Aorta (tissue), 5 donors: ENCODE data around the gene DSCAML1. TPM values are rescaled to one million over a fixed set of nuclear protein-coding genes. Genes with fewer than 3 reads are reported as not detected.

Experiments used
- ATAC-seq: fragments of 200-7000 bp; cut with Tn5 transposase; one replicate; pipeline ENCODE4 v1.9.1; 2022; ENCODE audit warnings: moderate library complexity; ENCODE audit not compliant: low FRiP score
- DNase-seq, 2 donors: peaks; one replicate each; pipeline ENCODE4 v3.0.0-alpha.2; 2020
- H3K27ac ChIP-seq, 2 donors: one replicate each; pipeline ENCODE4 v1.5.1; 2013; ENCODE audit warnings: low read length in 2 of 2, mild to moderate bottlenecking in 2 of 2, moderate library complexity in 2 of 2, control low read depth in 1 of 2, inconsistent platforms in 1 of 2, low read depth in 1 of 2
- H3K27me3 ChIP-seq, 2 donors: one replicate each; pipeline ENCODE4 v1.6.1; 2013; ENCODE audit warnings: control low read depth in 1 of 2, low read length in 1 of 2, mild to moderate bottlenecking in 1 of 2, moderate library complexity in 1 of 2; ENCODE audit not compliant: insufficient read depth in 2 of 2, control insufficient read depth in 1 of 2
- H3K36me3 ChIP-seq, 2 donors: one replicate each; pipeline ENCODE4 v1.6.1; 2013; ENCODE audit warnings: control low read depth in 1 of 2, low read length in 1 of 2, mild to moderate bottlenecking in 1 of 2; ENCODE audit not compliant: insufficient read depth in 2 of 2, control insufficient read depth in 1 of 2
- H3K4me1 ChIP-seq, 2 donors: one replicate each; pipeline ENCODE4 v1.6.1; 2013; ENCODE audit warnings: low read length in 2 of 2, control low read depth in 1 of 2, mild to moderate bottlenecking in 1 of 2, moderate library complexity in 1 of 2; ENCODE audit not compliant: insufficient read depth in 2 of 2, control insufficient read depth in 1 of 2
- H3K4me3 ChIP-seq, 2 donors: one replicate each; pipeline ENCODE4 v1.5.1; 2013; ENCODE audit warnings: low read length in 2 of 2, control low read depth in 1 of 2, mild to moderate bottlenecking in 1 of 2
- H3K9me3 ChIP-seq: one replicate; pipeline ENCODE4 v1.6.1; 2013; ENCODE audit warnings: mild to moderate bottlenecking, low read length; ENCODE audit not compliant: control insufficient read depth
- WGBS, 2 donors: extraction: QIAGEN DNeasy Blood & Tissue Kit; methylation state at CpG; one replicate each; pipeline ENCODE4 v1.1.7; 2013; 5-methylcytosine and 5-hydroxymethylcytosine counted together
- intact Hi-C, 2 donors: fragments of 100-400 bp; cut with DNase I; formaldehyde crosslinking; loops; one replicate each; pipeline versions ENCODE4 v1.14.2 to v1.15.0; 2022
- polyA plus RNA-seq, 2 donors: library from polyadenylated mRNA; stranded (reverse); fragments of 200-250 nt; gene quantifications; one replicate each; pipeline ENCODE4 v1.2.3, GENCODE V29; 2013
- total RNA-seq, 2 donors: library from RNA; stranded (reverse); fragmentation: NEBNext Ultra II Directional; extraction: Animal tissue kit (Norgen Biotek cat#: 25700); gene quantifications; one replicate each; pipeline ENCODE4 v1.2.1, GENCODE V29; 2021
- donor health status: healthy with polysubstance abuse.
- donor health status: Bipolar disorder and iron deficiency.
- donor health status: DM: no; HTN: no; CAD: no.
- donor health status: DM: no; HTN: no; CAD: no.
- donor health status: DM: yes; HTN: yes; CAD: no.

The DSCAML1 gene
- total and polyA plus RNA-seq, 4 donors, result 0.13 to 2.2 (median 0.58) TPM; not detected in 1

DNA sequence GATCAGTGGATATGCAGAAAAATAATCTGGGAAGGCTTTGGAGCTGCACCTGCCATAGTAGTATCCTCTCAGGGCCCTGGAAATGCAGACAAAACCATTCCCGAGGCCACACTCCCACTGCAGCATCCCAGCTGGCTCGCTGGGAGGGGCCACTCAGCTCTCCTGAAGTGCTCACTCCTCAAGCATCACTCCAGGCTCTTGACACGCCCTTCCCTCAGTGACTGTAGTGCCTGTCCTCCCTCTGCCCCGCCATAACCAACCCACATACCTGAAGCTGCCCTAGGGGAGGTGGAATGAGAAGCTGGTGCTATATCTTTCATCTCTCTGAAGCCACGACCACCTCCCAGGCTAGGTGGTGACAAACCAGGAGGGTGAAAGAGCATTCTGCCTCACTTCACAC is 4.8 kb downstream of the DSCAML1 start:
- 69 to 71% methylated on average over 5 of the region's 5 CpGs for WGBS, 2 donors
- no peak for ATAC-seq
- no peaks in the 10 kb centered on the region for H3K36me3 ChIP-seq
- no peaks in the 10 kb centered on the region for H3K4me1 ChIP-seq
- no peaks in the 10 kb centered on the region for H3K27me3 ChIP-seq
- no peak overlapping the region for H3K27ac ChIP-seq
- H3K4me3 ChIP-seq, result no peak overlapping the region
- no peaks in the 10 kb centered on the region for H3K9me3 ChIP-seq
- DNase-seq, result no peak
- intact Hi-C loops, result no loop called here

DNA sequence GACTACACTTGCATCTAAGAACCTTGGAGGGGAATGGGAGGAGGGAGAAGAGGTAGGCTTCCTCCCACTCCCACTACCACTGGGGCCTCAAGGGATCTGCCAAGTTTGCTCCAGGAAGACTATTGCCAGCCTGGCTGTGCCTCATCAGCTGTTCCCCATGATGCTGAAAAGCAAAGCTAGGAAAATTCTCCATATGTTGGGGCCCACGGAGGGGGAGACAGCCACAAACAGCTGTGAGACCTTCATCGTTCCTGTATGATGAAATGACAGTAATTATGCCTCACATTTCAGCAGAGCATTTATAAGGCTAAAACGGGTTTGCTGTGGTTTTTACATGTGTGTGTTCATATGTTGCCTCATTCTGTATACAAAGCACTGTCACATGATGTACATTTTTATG is 6.7 kb downstream of the DSCAML1 start:
- Histone ChIP-seq H3K36me3 (no peaks in the 10 kb centered on the region), H3K4me3 (no peak overlapping the region), H3K4me1 (no peaks in the 10 kb centered on the region), H3K27ac (no peak overlapping the region), H3K9me3 (no peaks in the 10 kb centered on the region), H3K27me3 (no peaks in the 10 kb centered on the region)
- WGBS, 2 donors, result 65 to 67% methylated on average over 3 of the region's 3 CpGs
- ATAC-seq, result no peak
- intact Hi-C loops, result no loop called here
- DNase-seq, result no peak

DNA sequence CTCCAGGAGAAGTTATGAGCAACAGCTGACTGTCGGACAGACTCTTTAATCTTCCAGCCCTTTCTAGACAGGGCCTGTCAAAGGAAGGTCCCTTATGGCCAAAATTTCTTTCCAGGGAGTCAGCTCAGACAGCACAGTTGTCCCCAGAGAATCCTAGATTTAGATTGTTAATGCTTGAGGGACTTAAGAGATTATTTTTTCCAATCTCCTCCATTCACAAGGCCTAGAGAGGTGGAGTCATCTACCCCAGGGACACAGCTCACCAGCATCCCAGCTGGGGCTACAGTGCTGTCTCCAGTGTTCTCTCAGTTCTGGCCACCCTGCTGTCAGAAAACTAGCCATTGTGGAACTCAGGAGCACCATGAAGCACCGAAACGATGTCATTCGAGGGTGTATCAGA is 7.8 kb downstream of the DSCAML1 start:
- 79 to 84% methylated on average over 4 of the region's 4 CpGs for WGBS, 2 donors

DNA sequence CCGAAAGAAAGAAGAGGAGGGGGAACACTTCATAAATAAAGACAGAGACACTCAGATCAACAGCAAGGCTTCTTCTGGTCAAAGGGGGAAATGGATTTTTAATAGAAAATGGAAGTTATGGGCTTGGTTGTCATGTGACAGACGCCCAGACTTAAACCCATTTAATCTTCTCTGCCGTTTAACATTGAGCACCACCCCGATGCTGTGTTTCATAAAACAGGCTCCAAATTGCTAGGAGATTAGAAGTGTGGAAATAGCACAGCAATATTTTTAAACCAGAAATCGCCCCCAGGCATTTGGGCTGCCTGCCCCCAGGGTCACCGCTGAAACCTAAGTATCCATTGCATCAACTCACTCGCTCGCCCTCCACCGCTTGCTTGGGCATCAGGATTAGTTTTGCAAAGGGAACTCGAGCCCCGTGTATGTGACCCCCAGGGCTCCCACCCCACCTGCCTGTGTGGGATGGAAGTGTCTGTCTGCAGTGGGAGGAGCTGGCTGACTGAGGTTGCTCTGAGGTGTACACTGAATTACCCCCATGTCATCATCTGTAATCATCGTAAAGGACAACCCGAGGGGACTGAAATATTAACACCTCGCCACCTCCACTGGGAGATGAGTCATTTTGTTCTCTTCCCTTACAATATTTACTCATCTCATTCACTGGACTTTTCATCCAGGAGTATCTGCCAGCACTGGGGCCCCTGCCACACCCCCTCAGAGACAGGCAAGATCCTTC is 10.7 kb downstream of the DSCAML1 start:
- Histone ChIP-seq H3K4me3 (no peak overlapping the region), H3K4me1 (no peaks in the 10 kb centered on the region), H3K27me3 (no peaks in the 10 kb centered on the region), H3K27ac (no peak overlapping the region), H3K9me3 (no peaks in the 10 kb centered on the region), H3K36me3 (no peaks in the 10 kb centered on the region)
- DNase-seq (peak in 1 of 2 donors; percentile 19), ATAC-seq (no peak)
- WGBS, 2 donors, result 42 to 43% methylated on average over 14 of the region's 14 CpGs
- intact Hi-C loops, result no loop called here

More for the DNA sequence above, 7.8 kb downstream of the DSCAML1 start:
- DNase-seq, result no peak
- Histone ChIP-seq H3K27me3 (no peaks in the 10 kb centered on the region), H3K36me3 (no peaks in the 10 kb centered on the region), H3K4me3 (no peak overlapping the region), H3K9me3 (no peaks in the 10 kb centered on the region), H3K4me1 (no peaks in the 10 kb centered on the region), H3K27ac (no peak overlapping the region)
- ATAC-seq, result no peak
- intact Hi-C loops, result no loop called here

DNA sequence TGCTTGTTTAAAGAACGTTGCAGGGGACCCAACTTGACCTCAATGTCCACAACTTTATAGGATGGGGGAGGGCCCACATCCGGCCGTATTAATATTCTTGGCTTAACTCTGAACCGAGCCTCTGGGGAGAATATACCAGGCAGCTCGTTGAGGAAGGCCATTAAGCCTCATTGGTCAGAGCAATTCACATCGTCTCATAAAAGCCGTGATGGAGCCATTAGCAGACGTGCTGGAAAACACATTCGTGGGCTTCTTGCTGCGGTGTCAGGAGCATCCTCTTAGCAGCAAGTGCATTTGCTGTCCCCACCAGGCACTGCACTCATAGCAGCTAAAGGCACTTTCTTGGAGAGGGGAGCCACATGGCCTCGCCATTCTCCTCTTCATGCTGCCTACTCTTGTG is 14.9 kb downstream of the DSCAML1 start:
- H3K4me3 ChIP-seq, result no peak overlapping the region
- intact Hi-C loops, result no loop called here
- ATAC-seq, result no peak
- no peaks in the 10 kb centered on the region for H3K27me3 ChIP-seq
- no peaks in the 10 kb centered on the region for H3K4me1 ChIP-seq
- no peaks in the 10 kb centered on the region for H3K36me3 ChIP-seq
- H3K27ac ChIP-seq, result no peak overlapping the region
- WGBS, 2 donors, result 35 to 40% methylated on average over 11 of the region's 11 CpGs
- H3K9me3 ChIP-seq, result no peaks in the 10 kb centered on the region
- no peak for DNase-seq

DNA sequence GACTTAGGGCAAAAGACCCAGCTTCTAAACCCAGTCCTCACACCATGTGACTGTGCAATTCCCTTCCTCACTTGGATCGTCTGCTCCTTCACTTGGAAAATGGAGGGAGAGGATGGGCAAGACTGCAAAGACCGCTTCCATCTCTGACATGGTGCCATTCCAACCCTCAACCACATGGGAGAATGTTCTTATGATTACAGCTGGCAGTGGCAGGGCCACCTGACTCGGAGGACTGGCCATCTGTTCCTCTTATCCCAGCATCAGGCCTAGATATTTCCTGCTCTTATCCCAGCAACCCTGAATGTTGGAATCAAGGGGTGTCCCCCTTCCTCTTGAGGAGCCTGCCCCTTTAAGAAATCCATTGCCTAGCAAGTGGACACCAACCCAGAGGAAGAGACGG is 15.4 kb downstream of the DSCAML1 start:
- no peak for ATAC-seq
- intact Hi-C loops, result no loop called here
- H3K27me3 ChIP-seq, result no peaks in the 10 kb centered on the region

DNA sequence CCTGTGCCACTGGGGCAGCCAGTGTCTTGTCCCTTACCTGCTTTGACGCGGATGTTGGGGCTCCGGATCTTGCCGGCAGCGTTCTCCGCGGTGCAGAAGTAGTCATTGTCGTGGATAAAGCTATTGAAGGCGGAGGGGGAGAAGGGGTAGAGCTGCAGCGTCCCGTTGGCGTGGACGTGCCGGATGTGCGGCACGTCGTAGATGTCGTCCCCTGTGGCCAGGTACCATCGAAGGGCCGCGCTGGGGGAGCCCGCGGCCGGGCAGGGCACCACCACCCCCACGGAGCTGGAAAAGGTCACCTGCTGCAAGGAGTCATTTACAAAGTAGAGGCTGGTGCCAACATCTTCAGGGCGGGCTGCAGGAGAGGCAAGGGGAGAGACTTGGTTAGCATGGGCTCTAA is 16.6 kb downstream of the DSCAML1 start:
- Histone ChIP-seq H3K27me3 (no peaks in the 10 kb centered on the region), H3K4me1 (no peaks in the 10 kb centered on the region), H3K36me3 (no peaks in the 10 kb centered on the region), H3K4me3 (no peak overlapping the region), H3K27ac (no peak overlapping the region), H3K9me3 (no peaks in the 10 kb centered on the region)
- no peak for ATAC-seq
- intact Hi-C loops, result no loop called here
- DNase-seq, result peak in 1 of 2 donors; percentile 57
- WGBS, 2 donors, result 77 to 85% methylated on average over 26 of the region's 26 CpGs

More for the DNA sequence above, 15.4 kb downstream of the DSCAML1 start:
- Histone ChIP-seq H3K4me3 (no peak overlapping the region), H3K27ac (no peak overlapping the region), H3K9me3 (no peaks in the 10 kb centered on the region), H3K4me1 (no peaks in the 10 kb centered on the region), H3K36me3 (no peaks in the 10 kb centered on the region)
- no peak for DNase-seq
- 56 to 71% methylated on average over 4 of the region's 4 CpGs for WGBS, 2 donors

DNA sequence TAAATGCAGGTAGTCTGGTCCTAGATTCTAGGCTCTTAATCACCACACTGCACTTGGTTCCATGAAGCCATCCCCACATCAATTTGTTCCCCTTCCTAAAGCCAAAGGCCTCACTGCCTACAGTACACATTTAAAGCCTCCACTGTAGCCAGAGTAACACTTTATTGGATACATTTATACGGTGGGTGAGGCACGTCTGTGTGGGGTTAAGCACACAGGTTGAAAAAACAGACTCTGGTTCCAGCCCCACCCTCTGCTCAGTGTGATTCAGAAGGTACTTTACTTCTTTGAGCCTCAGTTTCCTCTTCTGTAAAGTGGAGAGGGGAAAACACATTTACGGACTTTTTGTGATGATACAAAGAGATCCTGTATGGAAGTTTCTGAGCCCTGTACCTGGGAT is 22.5 kb downstream of the DSCAML1 start:
- no peaks in the 10 kb centered on the region for H3K4me1 ChIP-seq
- no peak overlapping the region for H3K27ac ChIP-seq
- H3K27me3 ChIP-seq, result no peaks in the 10 kb centered on the region
- 70 to 73% methylated on average over 3 of the region's 3 CpGs for WGBS, 2 donors
- H3K4me3 ChIP-seq, result no peak overlapping the region
- DNase-seq (no peak), ATAC-seq (no peak)
- peaks cover 1% of the 10 kb centered on the region for H3K9me3 ChIP-seq
- H3K36me3 ChIP-seq, result no peaks in the 10 kb centered on the region
- intact Hi-C loops, result no loop called here

DNA sequence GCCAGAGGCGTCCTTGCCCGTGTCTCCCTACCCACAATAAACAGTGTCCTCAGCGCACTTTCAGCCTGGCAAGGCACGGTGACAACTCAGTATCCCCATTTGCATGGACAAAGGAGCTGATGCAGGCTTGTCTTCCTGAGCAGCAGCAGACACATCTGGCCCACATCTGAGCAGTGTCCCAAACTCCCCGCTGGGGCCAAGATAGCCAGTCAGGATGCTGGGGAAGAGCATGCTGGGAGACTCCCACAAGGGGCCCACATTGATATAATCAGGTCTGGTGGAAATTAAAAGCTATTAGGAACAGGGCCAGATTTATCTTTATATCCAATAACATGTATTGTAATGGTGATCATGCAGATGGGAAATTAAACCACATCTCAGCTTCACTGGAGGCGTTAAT is 24.7 kb downstream of the DSCAML1 start:
- ATAC-seq, result no peak
- no peak overlapping the region for H3K27ac ChIP-seq
- H3K4me1 ChIP-seq, result no peaks in the 10 kb centered on the region
- 79 to 83% methylated on average over 6 of the region's 6 CpGs for WGBS, 2 donors
- intact Hi-C loops, result no loop called here
- no peaks in the 10 kb centered on the region for H3K27me3 ChIP-seq
- H3K36me3 ChIP-seq, result no peaks in the 10 kb centered on the region
- DNase-seq, result no peak
- H3K4me3 ChIP-seq, result no peak overlapping the region
- peaks cover 1% of the 10 kb centered on the region for H3K9me3 ChIP-seq
